Measurements from ENCODE around the gene AURKB. TPM values are rescaled to one million over a fixed set of nuclear protein-coding genes. Genes with fewer than 3 reads are reported as not detected.

AURKB gene
- total RNA-seq, 1 donor: 3.6 TPM

DNA sequence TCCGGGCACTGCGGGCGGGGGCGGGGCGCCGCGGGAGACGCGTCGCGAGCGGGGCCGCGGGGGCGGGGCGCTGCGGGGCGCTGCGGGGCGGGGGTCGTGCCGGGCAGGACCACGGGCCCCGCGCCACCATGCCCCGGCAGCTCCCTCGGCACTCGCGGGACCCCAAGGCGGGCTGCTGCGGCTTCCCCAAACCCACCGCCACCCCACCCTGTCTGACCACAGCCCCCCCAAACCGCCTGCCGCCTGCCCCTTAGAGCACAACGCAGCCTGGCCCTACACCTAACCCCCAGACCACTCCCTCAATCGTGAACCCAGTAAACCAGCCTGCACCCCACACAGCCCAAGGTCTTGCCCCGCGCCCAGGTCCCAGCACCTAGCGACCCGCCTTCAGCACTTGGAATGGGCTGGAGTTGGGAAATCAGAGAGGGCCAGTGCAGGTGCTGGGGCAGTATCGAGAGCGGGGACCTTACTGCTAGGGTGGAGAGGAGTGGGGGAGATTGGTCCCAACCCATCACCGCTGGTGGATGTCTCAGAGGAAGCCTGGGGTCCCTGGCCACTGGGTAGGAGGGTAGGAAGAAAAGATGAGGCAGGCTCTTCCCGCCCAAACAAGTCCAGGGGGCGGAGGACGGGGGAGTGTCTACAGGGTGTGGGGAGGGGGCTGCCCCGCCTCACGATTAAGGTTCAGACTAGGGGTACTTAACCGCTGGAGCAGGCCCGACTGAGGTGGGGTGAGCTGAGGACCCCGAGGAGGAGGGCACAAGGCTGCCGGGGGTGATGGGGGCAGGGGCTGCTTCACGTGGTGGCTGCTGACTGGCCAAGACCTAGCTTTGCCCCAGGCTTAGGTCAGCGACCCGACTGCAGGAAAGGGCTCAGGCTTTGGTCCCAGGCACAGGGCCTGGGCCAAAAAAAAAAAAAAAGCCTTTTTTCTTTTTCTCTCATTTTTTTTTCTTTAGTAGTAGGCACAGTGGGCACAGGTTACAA is 47.1 kb downstream of the AURKB start:
- Histone ChIP-seq H3K4me2 (ENCODE audit: insufficient read depth, low read length) (peak overlapping the region; percentile 90), H3K9me3 (ENCODE audit: low read depth, low read length) (no peaks in the 10 kb centered on the region), H4K20me1 (ENCODE audit: insufficient read depth, low read length) (peaks cover 14% of the 10 kb centered on the region), H3K4me3 (ENCODE audit: insufficient read depth, low read length) (peak overlapping the region; percentile 100), H3K27me3 (ENCODE audit: insufficient read depth, low read length) (no peaks in the 10 kb centered on the region), H2AFZ (ENCODE audit: low read length) (peak overlapping the region; percentile 86), H3K27ac (ENCODE audit: low read depth, low read length) (peak overlapping the region; percentile 89), H3K36me3 (ENCODE audit: insufficient read depth, low read length) (peaks cover 19% of the 10 kb centered on the region), H3K79me2 (ENCODE audit: insufficient read depth, low read length) (peaks cover 34% of the 10 kb centered on the region), H3K4me1 (ENCODE audit: insufficient read depth, low read length) (peaks cover 36% of the 10 kb centered on the region)
- no peak for TF ChIP-seq CTCF (IDR thresholded peaks at IDR 0.05; ENCODE audit: extremely low read depth, low read depth, low read length)
- peak; percentile 85 for DNase-seq (ENCODE audit: insufficient read length, low spot score, missing footprints)

DNA sequence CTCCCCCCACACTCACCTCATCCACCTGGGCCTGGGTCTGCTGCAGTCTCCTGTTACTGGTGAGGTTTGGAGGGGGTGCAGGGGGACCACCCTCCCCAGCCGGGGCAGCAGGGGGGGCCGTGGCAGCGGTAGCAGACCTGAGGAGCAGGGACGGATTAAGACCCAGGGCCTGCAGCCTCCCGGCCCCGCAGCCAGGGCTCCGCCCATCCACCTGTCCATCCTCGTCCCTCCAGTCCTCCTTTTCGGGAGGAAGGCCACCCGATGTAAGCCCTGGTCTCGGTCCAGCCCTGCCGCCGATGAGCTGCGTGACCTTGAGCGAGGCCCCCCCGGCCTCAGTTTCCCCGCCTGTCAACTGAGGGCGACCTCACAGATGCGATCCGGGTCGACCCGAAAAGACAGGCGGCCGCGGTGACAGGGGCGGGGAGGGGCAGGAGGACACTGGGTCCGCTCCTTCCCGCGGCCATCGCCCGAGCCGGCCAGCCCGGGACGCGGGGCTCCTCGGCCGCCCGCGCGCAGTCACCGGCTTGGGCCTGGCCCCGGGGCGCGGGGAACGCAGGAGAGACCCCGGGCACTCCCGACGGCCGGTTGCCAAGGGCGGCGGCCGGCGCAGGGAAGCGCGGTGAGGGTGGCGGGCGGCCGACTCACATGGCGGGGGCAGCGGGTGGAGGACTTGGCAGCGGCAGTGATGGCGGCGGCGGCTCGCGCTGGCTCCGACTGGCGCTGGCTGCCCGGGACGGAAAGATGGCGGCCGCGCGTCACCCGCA is 48.0 kb downstream of the AURKB start, which contains the start of gene VAMP2:
Gene VAMP2 (minus strand): TSS at position 716 of the 764 bp plus-strand sequence. CDS start 69 bp downstream, at position 647.
- TF ChIP-seq CTCF (IDR thresholded peaks at IDR 0.05; ENCODE audit: extremely low read depth, low read depth, low read length): no peak
- H3K4me3 ChIP-seq (ENCODE audit: insufficient read depth, low read length): peak within 1 kb of the TSS; percentile 100
- H3K4me2 ChIP-seq (ENCODE audit: insufficient read depth, low read length): peak within 1 kb of the TSS; percentile 91
- H3K27me3 ChIP-seq (ENCODE audit: insufficient read depth, low read length): no peaks in the 10 kb centered on the region
- no peaks in the 10 kb centered on the region for H3K9me3 ChIP-seq (ENCODE audit: low read depth, low read length)
- peak within 1 kb of the TSS; percentile 86 for H2AFZ ChIP-seq (ENCODE audit: low read length)
- H4K20me1 ChIP-seq (ENCODE audit: insufficient read depth, low read length): peaks cover 14% of the 10 kb centered on the region
- peak; percentile 96 for DNase-seq (ENCODE audit: insufficient read length, low spot score, missing footprints)
- peaks cover 34% of the 10 kb centered on the region for H3K79me2 ChIP-seq (ENCODE audit: insufficient read depth, low read length)
- H3K4me1 ChIP-seq (ENCODE audit: insufficient read depth, low read length): peaks cover 36% of the 10 kb centered on the region
- peak within 1 kb of the TSS; percentile 96 for H3K27ac ChIP-seq (ENCODE audit: low read depth, low read length)
- peaks cover 19% of the 10 kb centered on the region for H3K36me3 ChIP-seq (ENCODE audit: insufficient read depth, low read length)

DNA sequence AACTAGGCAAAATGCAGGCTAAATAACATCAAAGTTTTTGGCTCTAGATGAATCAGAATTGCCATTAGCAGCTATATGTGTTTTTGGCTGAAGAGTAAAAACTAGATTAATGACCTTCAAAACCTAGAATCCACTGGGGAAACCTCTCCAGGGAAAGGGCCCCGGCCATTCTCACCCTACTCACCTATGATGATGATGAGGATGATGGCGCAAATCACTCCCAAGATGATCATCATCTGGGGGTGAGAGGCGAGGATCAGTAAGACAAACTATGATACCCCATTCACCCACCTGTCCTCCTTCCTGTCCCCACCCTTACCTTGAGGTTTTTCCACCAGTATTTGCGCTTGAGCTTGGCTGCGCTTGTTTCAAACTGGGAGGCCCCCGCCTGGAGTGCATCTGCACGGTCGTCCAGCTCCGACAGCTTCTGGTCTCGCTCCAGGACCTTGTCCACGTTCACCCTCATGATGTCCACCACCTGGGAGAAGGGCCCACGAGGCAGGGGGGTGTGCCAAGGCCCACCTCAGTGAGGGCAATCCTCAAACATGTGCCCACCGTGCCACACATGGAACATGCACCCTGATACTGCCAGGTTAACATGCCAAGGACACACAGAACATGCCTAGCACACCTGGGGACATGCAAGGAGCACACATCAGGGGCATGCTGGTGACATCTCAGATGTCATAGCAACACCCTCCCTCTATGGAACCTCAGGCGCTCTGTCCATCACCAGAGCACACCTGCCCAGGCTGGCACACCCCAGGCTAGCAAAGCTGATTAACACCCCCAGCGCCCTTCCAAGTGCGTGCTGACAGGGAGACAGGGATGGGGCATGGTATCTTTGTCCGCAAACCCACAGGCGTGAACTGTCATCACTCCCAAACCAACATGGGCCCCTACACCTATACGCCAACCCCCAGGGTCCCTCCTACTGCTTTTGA is 48.8 kb downstream of the AURKB start:
- Histone ChIP-seq H3K27me3 (ENCODE audit: insufficient read depth, low read length) (no peaks in the 10 kb centered on the region), H4K20me1 (ENCODE audit: insufficient read depth, low read length) (peaks cover 14% of the 10 kb centered on the region), H3K4me3 (ENCODE audit: insufficient read depth, low read length) (peak overlapping the region; percentile 100), H3K9me3 (ENCODE audit: low read depth, low read length) (no peaks in the 10 kb centered on the region), H3K36me3 (ENCODE audit: insufficient read depth, low read length) (peaks cover 19% of the 10 kb centered on the region), H2AFZ (ENCODE audit: low read length) (no peak overlapping the region), H3K79me2 (ENCODE audit: insufficient read depth, low read length) (peaks cover 34% of the 10 kb centered on the region), H3K27ac (ENCODE audit: low read depth, low read length) (peak overlapping the region; percentile 96), H3K4me1 (ENCODE audit: insufficient read depth, low read length) (peaks cover 41% of the 10 kb centered on the region), H3K4me2 (ENCODE audit: insufficient read depth, low read length) (peak overlapping the region; percentile 91)
- peak; percentile 59 for DNase-seq (ENCODE audit: insufficient read length, low spot score, missing footprints)
- TF ChIP-seq CTCF (IDR thresholded peaks at IDR 0.05; ENCODE audit: extremely low read depth, low read depth, low read length): no peak
